ENCODE results near the gene YPEL1.
"Not testable (repeated sequence)": the region's sequence is repeated elsewhere in the genome, so short reads cannot be mapped to it uniquely, and the experiment has no call there.

The YPEL1 gene

GRCh38 chr22:21697880-21698279 is 37.7 kb downstream of the YPEL1 start:
- DNase-seq = no peak

GRCh38 chr22:21697021-21697771 is 38.4 kb downstream of the YPEL1 start:
- no peak for DNase-seq

DNA sequence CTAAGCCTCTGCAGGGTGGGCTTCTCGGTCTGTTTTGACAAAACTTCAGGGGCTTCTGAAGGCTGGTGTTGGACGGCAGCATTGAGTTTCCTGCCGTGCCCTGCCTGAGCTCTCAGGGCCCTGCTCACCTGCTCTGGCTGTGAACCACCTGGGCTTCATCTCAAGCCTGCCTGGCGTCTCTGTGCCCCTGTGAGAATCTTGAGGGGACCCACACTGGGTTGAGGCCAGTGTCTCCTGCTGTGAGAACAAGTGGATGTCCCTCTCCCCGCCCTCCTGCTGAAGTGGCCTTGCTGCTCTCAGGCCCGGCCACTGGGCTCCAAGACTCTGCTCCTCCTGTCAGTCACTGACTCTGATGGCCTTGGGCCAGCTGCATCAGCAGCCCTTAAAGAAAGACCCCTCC is 39.5 kb downstream of the YPEL1 start:
- DNase-seq = no peak

- no peak for DNase-seq
Observed at GRCh38 chr22:21695430-21696085, 40.0 kb downstream of the YPEL1 start.

DNA sequence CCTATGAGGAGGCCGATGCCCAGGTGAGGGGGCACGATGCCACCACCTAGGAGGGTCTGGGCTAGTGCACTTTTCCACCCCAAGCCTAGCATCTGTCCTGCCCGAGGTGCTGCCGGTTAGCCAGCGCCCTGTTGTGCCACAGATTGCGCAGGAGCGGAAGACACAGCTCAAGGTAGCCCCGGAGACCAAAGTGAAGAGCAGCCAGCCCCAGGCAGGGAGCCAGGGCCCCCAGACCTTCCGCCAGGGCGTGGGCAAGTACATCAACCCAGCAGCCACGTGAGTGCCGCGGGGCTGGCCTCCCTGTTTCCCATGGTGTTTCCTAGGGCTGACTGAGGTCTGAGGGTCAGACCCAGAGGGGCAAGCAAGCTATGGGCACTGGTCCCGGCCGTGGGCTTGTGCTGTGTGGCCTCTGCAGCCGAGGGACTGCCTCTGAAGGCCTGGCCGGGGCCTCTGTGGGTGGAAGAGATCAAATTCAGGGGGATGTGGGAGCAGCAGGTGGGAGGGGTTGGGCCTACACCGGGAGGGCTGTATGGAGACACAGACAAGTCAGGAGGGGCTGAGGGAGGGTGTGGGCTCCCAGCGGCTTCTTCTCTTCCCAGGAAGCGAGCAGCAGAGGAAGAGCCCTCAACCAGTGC is 40.7 kb downstream of the YPEL1 start:
- DNase-seq = no peak

DNA sequence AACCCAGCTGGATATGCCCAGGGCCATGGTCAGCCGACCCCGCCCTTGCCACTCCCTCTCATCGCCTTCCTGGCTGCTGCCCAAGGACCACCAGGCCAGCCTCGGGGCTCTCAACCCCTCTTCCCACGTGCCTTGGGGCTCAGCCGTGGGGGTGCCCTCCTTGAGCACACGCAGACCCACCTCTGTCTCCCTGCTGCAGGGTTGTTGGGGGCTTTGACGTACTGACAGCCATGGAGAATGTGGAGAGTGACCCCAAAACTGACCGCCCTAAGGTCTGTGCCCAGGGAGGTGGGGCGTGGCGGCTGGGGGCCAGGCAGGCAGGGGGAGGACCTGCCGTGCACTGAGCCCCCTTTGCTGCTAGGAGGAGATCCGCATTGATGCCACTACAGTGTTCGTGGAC is 41.2 kb downstream of the YPEL1 start:
- no peak for DNase-seq

DNA sequence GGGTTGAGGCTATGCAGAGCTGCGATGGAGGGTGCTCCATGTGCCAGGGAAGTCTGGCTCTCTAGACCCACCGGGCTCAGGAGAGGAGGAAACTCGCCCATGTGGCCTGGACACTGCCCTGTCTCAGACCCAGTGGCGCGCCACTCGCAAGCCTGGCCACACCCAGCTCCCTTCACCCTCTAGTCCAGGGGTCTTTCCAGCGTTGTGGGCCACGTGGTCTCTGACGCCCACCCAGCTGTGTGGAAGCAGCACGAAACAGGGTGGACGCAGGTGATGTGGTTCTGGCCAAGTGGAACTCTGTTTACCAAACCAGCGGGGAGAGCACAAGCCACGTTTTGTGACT is 41.6 kb downstream of the YPEL1 start:
- no peak for DNase-seq

DNA sequence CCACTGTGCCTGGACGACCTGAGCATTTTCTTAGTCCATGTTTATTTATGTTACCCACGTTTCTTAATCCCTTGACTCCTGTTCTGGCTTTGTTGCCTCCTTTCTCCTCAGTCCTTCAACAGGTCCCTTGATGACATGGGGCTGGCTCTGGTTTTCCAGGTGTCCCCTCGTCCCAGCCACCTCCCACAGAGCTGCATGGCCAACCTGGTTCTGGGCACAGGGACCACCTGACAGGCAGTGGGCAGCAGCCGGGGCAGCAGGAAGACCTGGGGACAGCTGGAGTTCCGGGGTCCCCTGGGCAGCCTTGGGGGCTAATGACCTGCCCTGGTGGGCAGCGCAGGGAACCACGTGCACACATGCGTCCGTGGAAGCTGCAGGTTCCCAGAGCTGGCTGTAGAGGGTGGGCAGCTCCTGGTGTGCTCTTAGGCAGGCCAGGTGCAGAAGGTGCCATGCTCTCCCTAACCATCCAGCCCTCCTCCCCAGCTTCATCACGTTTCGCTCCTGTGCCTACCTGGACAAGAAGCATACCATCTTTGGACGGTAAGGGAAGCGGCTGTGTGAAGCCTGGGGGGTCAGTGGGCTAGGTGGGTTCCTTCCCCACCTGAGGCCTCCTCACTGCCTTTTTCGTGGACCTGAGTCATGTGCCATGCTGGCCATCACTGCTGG is 42.1 kb downstream of the YPEL1 start:
- no peak for DNase-seq

GRCh38 chr22:21692856-21693255 is 42.7 kb downstream of the YPEL1 start:
- DNase-seq = not testable (repeated sequence)

DNA sequence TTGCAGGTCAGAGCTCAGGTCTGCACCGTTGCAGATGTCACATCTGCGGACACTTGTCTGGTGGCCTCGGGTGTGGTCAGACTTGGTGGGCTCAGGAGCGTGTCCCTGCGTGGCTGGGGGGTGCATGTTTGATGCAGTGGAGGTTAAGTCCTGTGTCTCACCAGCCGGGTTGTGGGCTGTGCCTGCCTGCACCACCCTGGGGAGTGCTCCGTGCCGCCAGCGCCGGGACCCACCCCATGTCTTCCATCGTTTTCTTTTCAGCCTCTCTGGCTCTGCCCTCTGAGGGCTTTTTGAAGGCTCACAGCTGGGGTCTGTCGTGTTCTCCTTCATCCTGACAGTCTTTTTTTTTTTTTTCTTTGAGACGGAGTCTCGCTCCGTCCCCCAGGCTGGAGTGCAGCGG is 43.8 kb downstream of the YPEL1 start:
- no peak for DNase-seq

DNA sequence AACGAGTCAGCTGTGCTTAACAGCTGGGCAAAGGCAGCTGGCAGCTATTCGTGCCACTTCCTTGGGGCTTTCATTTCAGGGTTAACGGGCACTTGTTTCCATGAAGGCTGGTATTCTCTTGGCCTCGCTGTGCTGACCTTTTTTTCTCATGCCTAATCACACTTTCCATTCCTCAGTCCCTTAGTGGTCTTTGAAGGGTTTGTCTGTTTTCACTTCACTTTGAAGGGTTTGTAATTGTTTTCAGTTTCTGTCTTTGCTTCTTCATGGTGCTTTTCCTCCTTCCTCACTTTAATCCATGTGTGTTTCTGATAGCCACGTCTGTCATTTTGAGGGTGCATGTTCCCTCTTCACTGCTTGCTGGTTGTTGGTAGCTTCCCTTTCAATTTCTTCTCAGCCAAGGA is 45.2 kb downstream of the YPEL1 start:
- no peak for DNase-seq

DNA sequence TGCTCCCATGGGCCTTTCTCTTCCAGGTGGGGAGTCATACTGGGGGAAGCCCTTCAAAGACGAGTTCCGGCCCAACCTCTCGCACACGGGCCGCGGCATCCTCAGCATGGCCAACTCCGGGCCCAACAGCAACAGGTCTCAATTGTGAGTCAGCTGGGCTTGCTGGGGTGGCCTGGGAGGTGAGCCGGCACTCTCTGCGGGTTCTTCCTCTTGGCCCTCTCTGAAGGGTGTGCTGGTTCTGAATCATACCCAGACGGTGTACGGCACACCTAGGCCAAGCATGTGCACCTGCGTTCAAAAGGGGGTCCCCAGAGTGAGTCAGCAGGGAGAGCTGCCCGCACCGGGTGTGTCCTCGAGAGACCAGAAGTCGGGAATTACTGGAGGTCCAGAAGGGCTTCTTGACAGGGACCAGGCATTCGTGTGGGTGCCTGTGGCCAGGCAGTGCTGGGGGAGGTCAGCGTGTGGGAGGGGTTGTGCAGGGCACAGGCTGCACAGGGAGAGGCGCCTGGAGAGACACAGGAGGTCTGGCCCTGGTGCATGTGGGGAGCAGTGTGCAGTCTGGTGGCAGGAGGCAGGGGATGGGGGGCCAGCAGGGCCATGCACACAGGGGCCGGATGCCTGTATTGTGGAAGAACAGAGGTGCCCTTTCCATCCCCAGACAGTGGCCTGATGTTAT is 46.8 kb downstream of the YPEL1 start:
- no peak for DNase-seq

- DNase-seq = no peak
Observed at GRCh38 chr22:21688341-21688705, 47.3 kb downstream of the YPEL1 start.

GRCh38 chr22:21687685-21688259 is 47.8 kb downstream of the YPEL1 start:
- no peak for DNase-seq

GRCh38 chr22:21686634-21687393 is 48.8 kb downstream of the YPEL1 start:
- no peak for DNase-seq

DNA sequence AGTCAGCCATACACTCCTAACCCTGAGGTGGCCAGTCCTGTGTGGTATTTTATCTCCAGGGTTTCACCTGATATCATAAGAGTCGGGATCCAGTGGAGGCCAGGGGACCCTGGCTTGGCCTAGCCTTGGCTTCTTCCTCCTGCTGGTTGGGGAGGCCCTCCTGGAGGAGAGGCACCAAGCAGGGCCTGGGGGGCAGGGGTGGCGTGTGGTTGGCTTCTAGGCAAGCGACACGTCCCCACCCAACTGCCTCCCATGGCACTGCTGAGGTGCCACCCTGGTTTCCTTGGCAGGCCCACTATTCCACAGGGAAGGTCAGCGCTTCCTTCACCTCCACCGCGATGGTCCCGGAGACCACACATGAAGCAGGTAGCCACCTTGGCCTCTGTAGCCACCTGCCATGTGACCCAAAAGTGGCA is 49.4 kb downstream of the YPEL1 start:
- no peak for DNase-seq

- DNase-seq = no peak
Observed at GRCh38 chr22:21685164-21685513, 50.5 kb downstream of the YPEL1 start.

- no peak for DNase-seq
Observed at GRCh38 chr22:21684492-21685163, 51.0 kb downstream of the YPEL1 start.

DNA sequence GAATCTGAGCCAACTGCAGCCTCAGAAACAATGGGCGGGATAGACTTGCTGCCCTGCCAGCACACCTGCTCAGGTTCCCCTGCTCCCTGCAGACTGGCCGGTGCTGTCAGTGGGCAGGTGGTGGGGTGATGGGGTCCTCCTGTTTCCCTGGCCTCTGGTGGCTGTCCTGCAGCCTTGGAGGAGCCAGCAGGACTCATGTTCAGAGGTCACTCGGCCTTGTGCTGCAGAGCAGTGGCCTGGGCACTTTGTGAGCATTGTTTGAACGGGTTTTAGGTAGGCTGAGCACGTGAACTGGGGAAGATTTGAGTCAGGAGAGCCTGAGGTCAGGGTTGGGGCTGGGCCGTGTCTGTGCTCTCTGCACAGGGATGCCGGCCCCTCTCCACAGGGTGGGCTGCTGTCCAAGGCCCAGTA is 52.2 kb downstream of the YPEL1 start:
- DNase-seq = no peak

GRCh38 chr22:21682385-21683175 is 53.0 kb downstream of the YPEL1 start:
- no peak for DNase-seq

Measured in KG1 (cell line).